Tibial nerve (tissue), 3 donors: Measurements from ENCODE around the gene SETD2.

Source experiments
- CTCF ChIP-seq, 5 experiments: fragments of 200-600 bp in 3 of 5; fragments of 450-650 bp in 2 of 5; sonication (generic) in 3 of 5; IDR thresholded peaks; one replicate each; pipeline ENCODE4 v1.5.1; 2016 to 2019; ENCODE audit warnings: antibody characterized with exemption in 5 of 5, mild to moderate bottlenecking in 3 of 5, moderate library complexity in 2 of 5
- POLR2A ChIP-seq, 2 donors: fragments of 450-650 bp; IDR thresholded peaks; one replicate each; pipeline ENCODE4 v1.6.1; 2017; ENCODE audit warnings: antibody characterized with exemption in 2 of 2, mild to moderate bottlenecking in 2 of 2, moderate library complexity in 2 of 2

- TF ChIP-seq POLR2A (IDR thresholded peaks at IDR 0.05) (no peak), CTCF (IDR thresholded peaks at IDR 0.05) (no peak)
Measured at GRCh38 chr3:47156396-47156795, 7.5 kb downstream of the SETD2 start.
